IMR-90 (cell line): ENCODE data around the gene MLYCD.

Source experiments
- BHLHE40 ChIP-seq: fragments of 150-350 bp; IDR thresholded peaks from 2 replicates; pipeline ENCODE4 v1.6.1; 2016; ENCODE audit warnings: mild to moderate bottlenecking, low read depth, low read length
- CEBPB ChIP-seq: IDR thresholded peaks from 2 replicates; pipeline ENCODE4 v1.6.1; 2012; ENCODE audit warnings: low read depth, low read length, improper control_type of control experiment
- FOS ChIP-seq: fragments of 150-350 bp; IDR thresholded peaks from 2 replicates; pipeline ENCODE4 v1.6.1; 2016; ENCODE audit warnings: low read depth, low read length
- MAFK ChIP-seq: IDR thresholded peaks from 2 replicates; pipeline ENCODE4 v1.6.1; 2012; ENCODE audit warnings: low read depth, low read length, improper control_type of control experiment
- MAZ ChIP-seq: IDR thresholded peaks from 2 replicates; pipeline ENCODE4 v1.6.1; 2012; ENCODE audit warnings: low read depth, mild to moderate bottlenecking, low read length, improper control_type of control experiment, moderate library complexity, borderline replicate concordance
- MXI1 ChIP-seq: IDR thresholded peaks from 2 replicates; pipeline ENCODE4 v1.6.1; 2012; ENCODE audit warnings: low read depth, mild to moderate bottlenecking, low read length, moderate library complexity, borderline replicate concordance
- NFE2L2 ChIP-seq: fragments of 150-350 bp; IDR thresholded peaks from 2 replicates; pipeline ENCODE4 v1.6.1; 2016; ENCODE audit warnings: low read depth, mild to moderate bottlenecking, low read length
- POLR2A ChIP-seq: IDR thresholded peaks from 2 replicates; pipeline ENCODE4 v1.6.1; 2012; ENCODE audit warnings: mild to moderate bottlenecking, low read depth, low read length
- RAD21 ChIP-seq: IDR thresholded peaks from 2 replicates; pipeline ENCODE4 v1.6.1; 2012; ENCODE audit warnings: low read length, improper control_type of control experiment
- RFX5 ChIP-seq: IDR thresholded peaks from 2 replicates; pipeline ENCODE4 v1.8.0; 2012; ENCODE audit warnings: low read depth, mild to moderate bottlenecking, low read length, moderate library complexity
- SMC3 ChIP-seq: fragments of 150-350 bp; IDR thresholded peaks from 2 replicates; pipeline ENCODE4 v1.6.1; 2016; ENCODE audit warnings: low read depth, mild to moderate bottlenecking, antibody characterized with exemption, low read length, moderate library complexity
- TF ChIP-seq, protein P1 (sequence below): conservative IDR thresholded peaks from 2 replicates; pipeline ENCODE4 v1.5.1; 2012; ENCODE audit warnings: mild to moderate bottlenecking, low read depth, low read length, improper control_type of control experiment
- TF ChIP-seq, protein P2 (sequence below): fragments of 150-350 bp; IDR thresholded peaks from 2 replicates; pipeline ENCODE4 v1.6.1; 2017; ENCODE audit warnings: mild to moderate bottlenecking, antibody characterized with exemption, low read length, low read depth
- TF ChIP-seq, protein P3 (sequence below): fragments of 150-350 bp; IDR thresholded peaks from 2 replicates; pipeline ENCODE4 v1.6.1; 2016; ENCODE audit warnings: low read depth, mild to moderate bottlenecking, low read length, moderate library complexity, borderline replicate concordance

DNA sequence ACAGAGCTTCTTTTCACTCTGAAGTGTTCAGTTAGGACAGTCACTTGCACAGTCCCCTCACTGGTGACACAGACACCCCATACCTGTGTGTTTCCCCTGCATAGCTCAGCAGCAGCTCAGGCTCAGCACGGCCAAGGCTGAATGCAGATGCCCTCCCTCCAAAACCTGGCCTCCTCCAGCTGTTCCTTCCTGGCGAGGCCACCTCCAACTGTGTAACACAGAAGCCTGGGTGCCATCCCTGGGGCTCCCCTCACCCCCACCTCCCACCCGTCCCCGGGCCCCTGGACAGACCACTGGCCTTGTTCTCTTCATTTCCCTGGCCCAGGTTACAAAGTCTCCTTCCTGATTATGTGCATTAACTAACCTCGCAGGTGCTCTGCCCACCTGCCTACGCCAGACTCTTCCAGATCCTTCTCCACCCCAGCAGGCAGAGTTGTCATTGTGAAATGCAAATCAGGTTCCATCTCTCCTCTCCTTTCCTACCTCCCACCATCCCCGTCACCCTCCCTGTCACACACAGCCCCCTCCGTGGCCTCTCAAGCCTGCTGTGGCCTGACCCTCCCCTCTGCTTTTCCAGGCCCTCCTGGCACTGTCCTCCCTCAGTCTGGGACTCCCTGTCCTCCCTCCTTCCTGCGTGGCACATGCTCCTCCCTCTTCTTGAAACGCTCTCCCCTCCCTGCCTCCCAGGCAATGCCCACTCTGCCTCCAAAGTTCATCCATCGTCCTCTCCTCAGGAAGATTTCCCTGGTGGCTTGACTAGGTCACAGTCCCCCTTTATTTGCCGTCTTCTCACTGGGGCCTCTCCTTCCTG, 26.4 kb downstream of the MLYCD start:
- TF ChIP-seq, protein P1, sequence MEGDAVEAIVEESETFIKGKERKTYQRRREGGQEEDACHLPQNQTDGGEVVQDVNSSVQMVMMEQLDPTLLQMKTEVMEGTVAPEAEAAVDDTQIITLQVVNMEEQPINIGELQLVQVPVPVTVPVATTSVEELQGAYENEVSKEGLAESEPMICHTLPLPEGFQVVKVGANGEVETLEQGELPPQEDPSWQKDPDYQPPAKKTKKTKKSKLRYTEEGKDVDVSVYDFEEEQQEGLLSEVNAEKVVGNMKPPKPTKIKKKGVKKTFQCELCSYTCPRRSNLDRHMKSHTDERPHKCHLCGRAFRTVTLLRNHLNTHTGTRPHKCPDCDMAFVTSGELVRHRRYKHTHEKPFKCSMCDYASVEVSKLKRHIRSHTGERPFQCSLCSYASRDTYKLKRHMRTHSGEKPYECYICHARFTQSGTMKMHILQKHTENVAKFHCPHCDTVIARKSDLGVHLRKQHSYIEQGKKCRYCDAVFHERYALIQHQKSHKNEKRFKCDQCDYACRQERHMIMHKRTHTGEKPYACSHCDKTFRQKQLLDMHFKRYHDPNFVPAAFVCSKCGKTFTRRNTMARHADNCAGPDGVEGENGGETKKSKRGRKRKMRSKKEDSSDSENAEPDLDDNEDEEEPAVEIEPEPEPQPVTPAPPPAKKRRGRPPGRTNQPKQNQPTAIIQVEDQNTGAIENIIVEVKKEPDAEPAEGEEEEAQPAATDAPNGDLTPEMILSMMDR, result no peak
- no peak for TF ChIP-seq MXI1
- no peak for TF ChIP-seq NFE2L2
- TF ChIP-seq RFX5, result no peak
- TF ChIP-seq RAD21, result no peak
- no peak for TF ChIP-seq POLR2A
- TF ChIP-seq CEBPB, result no peak
- no peak for TF ChIP-seq MAZ
- TF ChIP-seq MAFK, result no peak
- no peak for TF ChIP-seq FOS
- TF ChIP-seq, protein P2, sequence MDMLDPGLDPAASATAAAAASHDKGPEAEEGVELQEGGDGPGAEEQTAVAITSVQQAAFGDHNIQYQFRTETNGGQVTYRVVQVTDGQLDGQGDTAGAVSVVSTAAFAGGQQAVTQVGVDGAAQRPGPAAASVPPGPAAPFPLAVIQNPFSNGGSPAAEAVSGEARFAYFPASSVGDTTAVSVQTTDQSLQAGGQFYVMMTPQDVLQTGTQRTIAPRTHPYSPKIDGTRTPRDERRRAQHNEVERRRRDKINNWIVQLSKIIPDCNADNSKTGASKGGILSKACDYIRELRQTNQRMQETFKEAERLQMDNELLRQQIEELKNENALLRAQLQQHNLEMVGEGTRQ, result no peak
- no peak for TF ChIP-seq SMC3
- TF ChIP-seq, protein P3, sequence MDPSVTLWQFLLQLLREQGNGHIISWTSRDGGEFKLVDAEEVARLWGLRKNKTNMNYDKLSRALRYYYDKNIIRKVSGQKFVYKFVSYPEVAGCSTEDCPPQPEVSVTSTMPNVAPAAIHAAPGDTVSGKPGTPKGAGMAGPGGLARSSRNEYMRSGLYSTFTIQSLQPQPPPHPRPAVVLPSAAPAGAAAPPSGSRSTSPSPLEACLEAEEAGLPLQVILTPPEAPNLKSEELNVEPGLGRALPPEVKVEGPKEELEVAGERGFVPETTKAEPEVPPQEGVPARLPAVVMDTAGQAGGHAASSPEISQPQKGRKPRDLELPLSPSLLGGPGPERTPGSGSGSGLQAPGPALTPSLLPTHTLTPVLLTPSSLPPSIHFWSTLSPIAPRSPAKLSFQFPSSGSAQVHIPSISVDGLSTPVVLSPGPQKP, result no peak
- TF ChIP-seq BHLHE40, result no peak
